OCI-M2 (cell line): ENCODE measurements around the gene ITGB5.
"Not testable (repeated sequence)": the region's sequence is repeated elsewhere in the genome, so short reads cannot be mapped to it uniquely, and the experiment has no call there.

ENCODE experiments used
- DNase-seq: peaks from one replicate; lab custom pipeline; 2025; ENCODE audit not compliant: unreplicated experiment; lab: John Stamatoyannopoulos, UW

The ITGB5 gene

GRCh38 chr3:124838963-124839362 lies 48.2 kb downstream of the ITGB5 start:
- DNase-seq, result no peak

- DNase-seq, result no peak
These were observed 49.4 kb downstream of the ITGB5 start for GRCh38 chr3:124837730-124838186.

DNA sequence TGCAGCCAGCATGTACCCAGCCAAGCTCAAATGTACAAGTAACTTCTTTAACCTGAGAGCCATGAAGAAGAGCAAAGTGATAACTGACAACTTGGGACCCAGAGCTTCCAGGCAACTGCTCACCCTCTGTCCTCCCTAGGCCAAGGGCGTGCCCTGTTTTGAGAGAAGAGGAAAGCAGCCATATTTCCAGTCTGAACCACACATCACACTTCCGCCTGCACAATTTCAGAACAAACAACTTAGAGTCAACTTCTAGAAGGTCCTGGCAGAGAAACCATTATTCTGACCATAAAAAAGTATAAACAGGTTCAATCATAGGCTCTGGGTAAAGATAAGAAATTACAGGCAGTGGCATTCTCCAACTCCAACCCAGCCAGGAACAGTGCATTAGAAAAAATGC lies 50.1 kb downstream of the ITGB5 start:
- DNase-seq, result no peak

- no peak for DNase-seq
These were observed 50.7 kb downstream of the ITGB5 start for GRCh38 chr3:124836448-124836847.

- DNase-seq, result no peak
These were observed 52.1 kb downstream of the ITGB5 start for GRCh38 chr3:124834723-124835718.

DNA sequence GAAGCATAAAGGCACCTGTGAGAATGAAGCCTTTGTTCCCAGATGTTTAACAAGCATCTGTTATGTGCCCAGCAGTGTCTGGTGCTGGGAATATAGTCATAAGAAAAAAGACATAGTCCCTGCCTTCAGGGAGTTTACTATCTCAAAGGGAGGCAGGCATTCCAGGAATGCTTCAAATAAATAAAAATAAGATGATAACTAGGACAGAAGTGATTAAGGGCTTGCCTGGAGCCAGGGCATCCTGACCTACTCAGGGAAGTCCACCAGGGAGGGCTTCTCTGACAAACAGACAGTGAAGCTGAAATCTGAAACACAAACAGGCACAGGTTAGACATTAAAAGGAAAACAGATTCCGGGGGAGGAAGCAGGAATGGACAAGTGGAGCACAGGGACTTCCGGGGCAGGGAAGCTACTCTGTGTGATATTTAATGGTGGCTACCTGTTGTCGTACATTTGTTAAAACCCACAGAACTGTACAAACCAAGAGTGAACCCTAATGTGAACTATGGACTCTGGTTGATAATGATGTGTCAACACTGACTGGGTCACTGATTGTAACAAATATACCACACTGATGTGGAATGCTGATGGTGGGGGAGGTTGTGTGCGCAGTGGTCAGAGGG lies 53.3 kb downstream of the ITGB5 start:
- no peak for DNase-seq

GRCh38 chr3:124832782-124833709 lies 54.1 kb downstream of the ITGB5 start:
- no peak for DNase-seq

DNA sequence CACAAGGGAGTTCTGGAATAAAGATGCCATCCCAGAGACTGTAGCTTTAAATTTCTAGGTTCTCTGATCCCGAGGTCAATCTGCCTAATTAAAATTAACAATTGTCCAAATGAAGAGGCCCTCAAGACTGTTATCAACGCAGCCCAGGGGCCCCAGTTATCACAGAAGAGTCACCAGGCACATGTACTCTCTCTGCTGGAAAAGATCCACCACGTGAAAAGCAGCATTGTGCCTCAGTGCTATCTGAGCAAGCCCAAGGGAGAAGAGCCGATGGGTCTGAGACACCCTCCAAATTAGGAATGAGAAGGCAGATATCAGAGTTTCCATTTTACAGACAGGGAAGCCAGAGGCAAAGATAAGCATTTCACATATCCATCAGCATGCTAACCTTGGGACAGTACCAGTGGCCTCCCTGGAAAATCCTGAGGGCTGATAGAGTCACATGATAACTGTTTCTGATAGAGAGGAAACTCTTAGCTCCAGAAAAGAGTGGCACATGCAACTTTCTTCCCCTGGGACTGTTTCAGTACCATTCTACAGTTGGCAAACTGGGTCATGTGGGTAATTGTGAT lies 55.5 kb downstream of the ITGB5 start:
- DNase-seq, result no peak

DNA sequence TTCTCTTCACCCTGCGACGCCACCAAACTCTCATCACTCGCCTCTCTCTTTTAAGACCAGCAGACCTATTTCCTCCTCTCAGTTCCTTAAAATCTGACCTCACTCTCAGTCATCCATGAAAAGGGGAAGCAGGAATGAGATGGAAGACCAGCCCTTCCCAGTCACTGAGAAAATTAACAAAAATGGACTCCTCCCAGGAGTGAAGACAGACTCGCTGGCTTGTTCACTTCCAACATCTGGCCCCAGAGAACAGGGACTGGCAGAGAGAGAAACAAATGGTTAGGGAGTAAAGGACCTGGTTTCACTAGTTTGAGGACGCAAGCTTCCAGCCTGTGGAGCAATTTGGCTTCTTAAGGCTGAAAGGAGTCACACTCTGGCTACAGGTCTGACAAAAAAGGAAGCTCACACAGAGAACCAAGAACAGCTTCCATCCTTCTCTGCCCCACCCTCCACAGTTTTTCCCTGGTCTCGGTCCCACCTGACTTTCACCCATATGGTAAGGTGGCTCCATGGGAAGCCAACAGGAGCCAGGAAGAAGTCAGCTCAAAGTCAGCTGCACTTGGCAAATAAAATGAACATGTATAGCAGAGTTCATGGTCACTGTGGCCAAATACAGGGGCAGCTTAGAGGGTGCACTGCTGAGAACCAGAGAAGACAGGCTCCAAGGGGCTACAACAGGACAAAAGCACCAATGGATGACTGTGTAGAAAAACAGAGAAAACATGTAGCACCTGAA lies 57.2 kb downstream of the ITGB5 start:
- no peak for DNase-seq

GRCh38 chr3:124829178-124829818 lies 57.9 kb downstream of the ITGB5 start:
- no peak for DNase-seq

GRCh38 chr3:124827476-124828206 lies 59.5 kb downstream of the ITGB5 start:
- DNase-seq, result not testable (repeated sequence)

DNA sequence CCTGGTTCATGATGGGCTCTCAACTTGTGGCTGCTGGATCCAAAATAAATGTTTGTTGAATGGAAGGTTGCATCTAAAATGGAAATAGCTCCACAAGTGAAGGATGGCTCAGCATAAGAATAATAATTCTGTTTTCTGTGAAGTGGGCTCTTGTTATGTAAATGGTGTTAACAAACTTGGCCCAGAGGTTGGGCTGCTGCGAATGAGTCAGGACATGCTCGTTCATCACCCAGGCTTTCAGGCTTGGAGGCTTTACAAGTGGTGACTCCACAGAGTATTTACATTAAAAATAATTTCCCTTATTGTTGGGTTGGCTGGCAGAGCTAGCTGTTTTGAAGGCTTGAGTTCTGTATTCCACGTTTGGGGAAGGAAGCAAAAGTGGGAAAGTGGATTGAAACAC lies 60.5 kb downstream of the ITGB5 start:
- no peak for DNase-seq

GRCh38 chr3:124824286-124824915 lies 62.8 kb downstream of the ITGB5 start:
- no peak for DNase-seq

GRCh38 chr3:124823648-124824047 lies 63.5 kb downstream of the ITGB5 start:
- DNase-seq, result no peak

DNA sequence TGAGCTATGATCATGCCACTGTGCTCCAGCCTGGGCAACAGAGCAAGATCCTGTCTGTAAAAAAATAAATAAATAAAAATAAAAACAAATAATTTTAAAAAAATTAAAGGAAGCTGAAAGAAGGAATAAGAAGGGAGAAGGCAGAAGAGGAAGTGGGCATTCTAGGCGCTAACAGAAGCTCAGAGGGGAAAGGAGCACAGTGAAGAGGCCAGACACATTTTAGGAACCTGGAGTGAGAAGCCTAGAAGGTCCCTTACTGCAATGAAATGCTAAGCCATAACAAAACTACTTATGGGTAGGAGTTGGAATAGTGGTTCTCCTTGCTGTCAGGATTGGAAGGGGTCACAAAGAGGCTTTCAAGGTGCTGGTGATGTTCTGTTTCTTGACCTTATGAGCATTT lies 64.0 kb downstream of the ITGB5 start:
- no peak for DNase-seq

- no peak for DNase-seq
These were observed 65.8 kb downstream of the ITGB5 start for GRCh38 chr3:124821356-124821755.

- no peak for DNase-seq
These were observed 68.6 kb downstream of the ITGB5 start for GRCh38 chr3:124818398-124819091.

- DNase-seq, result no peak
These were observed 70.1 kb downstream of the ITGB5 start for GRCh38 chr3:124817079-124817478.
